Measurements from ENCODE around the gene PHACTR1.

Gene PHACTR1

GRCh38 chr6:12710921-12711320 is 5.6 kb upstream of the PHACTR1 start:
- H3K4me1 ChIP-seq (ENCODE audit: insufficient read depth, low read length, severe bottlenecking) = no peaks in the 10 kb centered on the region
- TF ChIP-seq, protein P1, sequence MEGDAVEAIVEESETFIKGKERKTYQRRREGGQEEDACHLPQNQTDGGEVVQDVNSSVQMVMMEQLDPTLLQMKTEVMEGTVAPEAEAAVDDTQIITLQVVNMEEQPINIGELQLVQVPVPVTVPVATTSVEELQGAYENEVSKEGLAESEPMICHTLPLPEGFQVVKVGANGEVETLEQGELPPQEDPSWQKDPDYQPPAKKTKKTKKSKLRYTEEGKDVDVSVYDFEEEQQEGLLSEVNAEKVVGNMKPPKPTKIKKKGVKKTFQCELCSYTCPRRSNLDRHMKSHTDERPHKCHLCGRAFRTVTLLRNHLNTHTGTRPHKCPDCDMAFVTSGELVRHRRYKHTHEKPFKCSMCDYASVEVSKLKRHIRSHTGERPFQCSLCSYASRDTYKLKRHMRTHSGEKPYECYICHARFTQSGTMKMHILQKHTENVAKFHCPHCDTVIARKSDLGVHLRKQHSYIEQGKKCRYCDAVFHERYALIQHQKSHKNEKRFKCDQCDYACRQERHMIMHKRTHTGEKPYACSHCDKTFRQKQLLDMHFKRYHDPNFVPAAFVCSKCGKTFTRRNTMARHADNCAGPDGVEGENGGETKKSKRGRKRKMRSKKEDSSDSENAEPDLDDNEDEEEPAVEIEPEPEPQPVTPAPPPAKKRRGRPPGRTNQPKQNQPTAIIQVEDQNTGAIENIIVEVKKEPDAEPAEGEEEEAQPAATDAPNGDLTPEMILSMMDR (IDR thresholded peaks at IDR 0.05; ENCODE audit: low read length) = no peak
- TF ChIP-seq EZH2 (IDR thresholded peaks at IDR 0.05; ENCODE audit: borderline replicate concordance, low read length) = no peak
- H2AFZ ChIP-seq (ENCODE audit: low read length) = no peak overlapping the region
- H3K79me2 ChIP-seq (ENCODE audit: insufficient read depth, low read length) = no peaks in the 10 kb centered on the region
- H3K36me3 ChIP-seq (ENCODE audit: insufficient read depth, low read length) = no peaks in the 10 kb centered on the region
- H3K27me3 ChIP-seq (ENCODE audit: insufficient read depth, low read length) = no peaks in the 10 kb centered on the region; the same call in 1 of the 2 replicates
- no peak overlapping the region for H3K9ac ChIP-seq (ENCODE audit: low read length)
- no peaks in the 10 kb centered on the region for H3K9me2 ChIP-seq (ENCODE audit: low read depth, low read length)
- H3K4me2 ChIP-seq (ENCODE audit: low read length) = no peak overlapping the region
- H3K9me3 ChIP-seq (ENCODE audit: low read length) = no peaks in the 10 kb centered on the region
- H3K4me3 ChIP-seq (ENCODE audit: low read depth, low read length, poor library complexity, severe bottlenecking) = no peak overlapping the region
- no peaks in the 10 kb centered on the region for H3F3A ChIP-seq (ENCODE audit: insufficient read depth, low read length)
- H3K27ac ChIP-seq (ENCODE audit: low read depth, low read length, poor library complexity, severe bottlenecking) = no peak overlapping the region
- no peaks in the 10 kb centered on the region for H4K20me1 ChIP-seq (ENCODE audit: insufficient read depth, low read length)

- Histone ChIP-seq H3F3A (ENCODE audit: insufficient read depth, low read length) (no peaks in the 10 kb centered on the region), H3K79me2 (ENCODE audit: insufficient read depth, low read length) (no peaks in the 10 kb centered on the region), H3K9ac (ENCODE audit: low read length) (no peak overlapping the region), H3K36me3 (ENCODE audit: insufficient read depth, low read length) (no peaks in the 10 kb centered on the region), H4K20me1 (ENCODE audit: insufficient read depth, low read length) (no peaks in the 10 kb centered on the region), H3K4me1 (ENCODE audit: insufficient read depth, low read length, severe bottlenecking) (no peaks in the 10 kb centered on the region), H3K4me2 (ENCODE audit: low read length) (no peak overlapping the region), H2AFZ (ENCODE audit: low read length) (no peak overlapping the region), H3K27ac (ENCODE audit: low read depth, low read length, poor library complexity, severe bottlenecking) (no peak overlapping the region), H3K9me2 (ENCODE audit: low read depth, low read length) (no peaks in the 10 kb centered on the region), H3K4me3 (ENCODE audit: low read depth, low read length, poor library complexity, severe bottlenecking) (no peak overlapping the region), H3K9me3 (ENCODE audit: low read length) (no peaks in the 10 kb centered on the region), H3K27me3 (ENCODE audit: insufficient read depth, low read length) (no peaks in the 10 kb centered on the region; the same call in 1 of the 2 replicates)
- no peak for TF ChIP-seq EZH2 (IDR thresholded peaks at IDR 0.05; ENCODE audit: borderline replicate concordance, low read length)
- TF ChIP-seq, protein P1 (IDR thresholded peaks at IDR 0.05; ENCODE audit: low read length) = no peak
Observed at GRCh38 chr6:12714022-12714421, 2.5 kb upstream of the PHACTR1 start.

GRCh38 chr6:12715437-12715836 is 1.1 kb upstream of the PHACTR1 start:
- no peak overlapping the region for H3K4me2 ChIP-seq (ENCODE audit: low read length)
- H3K9me2 ChIP-seq (ENCODE audit: low read depth, low read length) = no peaks in the 10 kb centered on the region
- no peaks in the 10 kb centered on the region for H3K4me1 ChIP-seq (ENCODE audit: insufficient read depth, low read length, severe bottlenecking)
- H3K27ac ChIP-seq (ENCODE audit: low read depth, low read length, poor library complexity, severe bottlenecking) = no peak overlapping the region
- no peaks in the 10 kb centered on the region; the same call in 1 of the 2 replicates for H3K27me3 ChIP-seq (ENCODE audit: insufficient read depth, low read length)
- H3K4me3 ChIP-seq (ENCODE audit: low read depth, low read length, poor library complexity, severe bottlenecking) = no peak overlapping the region
- H3F3A ChIP-seq (ENCODE audit: insufficient read depth, low read length) = no peaks in the 10 kb centered on the region
- H2AFZ ChIP-seq (ENCODE audit: low read length) = no peak overlapping the region
- no peaks in the 10 kb centered on the region for H3K9me3 ChIP-seq (ENCODE audit: low read length)
- TF ChIP-seq, protein P1 (IDR thresholded peaks at IDR 0.05; ENCODE audit: low read length) = no peak
- TF ChIP-seq EZH2 (IDR thresholded peaks at IDR 0.05; ENCODE audit: borderline replicate concordance, low read length) = no peak
- no peaks in the 10 kb centered on the region for H3K79me2 ChIP-seq (ENCODE audit: insufficient read depth, low read length)
- H3K36me3 ChIP-seq (ENCODE audit: insufficient read depth, low read length) = no peaks in the 10 kb centered on the region
- H4K20me1 ChIP-seq (ENCODE audit: insufficient read depth, low read length) = no peaks in the 10 kb centered on the region
- no peak overlapping the region for H3K9ac ChIP-seq (ENCODE audit: low read length)

Measured in OCI-LY1 (cell line).